Measurements from ENCODE around the gene MCRS1.

MCRS1 gene

GRCh38 chr12:49542592-49543160, 25.3 kb downstream of the MCRS1 start:
- no peak for TF ChIP-seq ZNF169 (tag by site-specific recombination; IDR thresholded peaks at IDR 0.05)
- no peak for TF ChIP-seq ZSCAN5A (tag by site-specific recombination; IDR thresholded peaks at IDR 0.05)
- no peak for TF ChIP-seq ZBTB7A (tag by site-specific recombination; IDR thresholded peaks at IDR 0.05; ENCODE audit: low read depth)
- no peak for TF ChIP-seq ZNF530 (tag by site-specific recombination; IDR thresholded peaks at IDR 0.05; ENCODE audit: low read depth)
- no peak for TF ChIP-seq ZSCAN4 (tag by site-specific recombination; IDR thresholded peaks at IDR 0.05)
- no peak for TF ChIP-seq ZBTB10 (tag by site-specific recombination; IDR thresholded peaks at IDR 0.05)
- no peak for TF ChIP-seq ZNF529 (tag by site-specific recombination; IDR thresholded peaks at IDR 0.05; ENCODE audit: insufficient replicate concordance)
- no peak for TF ChIP-seq ZNF24 (tag by site-specific recombination; IDR thresholded peaks at IDR 0.05)
- no peak for TF ChIP-seq ZNF707 (tag by site-specific recombination; IDR thresholded peaks at IDR 0.05)
- TF ChIP-seq TRIM28 (IDR thresholded peaks at IDR 0.05; ENCODE audit: borderline replicate concordance, low read length) = no peak
- TF ChIP-seq ZNF335 (tag by site-specific recombination; conservative IDR thresholded peaks at IDR 0.05) = no peak
- TF ChIP-seq ZNF184 (tag by site-specific recombination; IDR thresholded peaks at IDR 0.05) = no peak
- TF ChIP-seq ZNF398 (tag by site-specific recombination; IDR thresholded peaks at IDR 0.05) = no peak
- TF ChIP-seq SCRT2 (tag by site-specific recombination; IDR thresholded peaks at IDR 0.05) = no peak
- TF ChIP-seq ZNF2 (tag by site-specific recombination; IDR thresholded peaks at IDR 0.05) = no peak
- TF ChIP-seq ZNF449 (tag by site-specific recombination; IDR thresholded peaks at IDR 0.05) = no peak
- TF ChIP-seq ZNF132 (tag by site-specific recombination; IDR thresholded peaks at IDR 0.05; ENCODE audit: borderline replicate concordance) = no peak
- Histone ChIP-seq H3K4me1 (ENCODE audit: control insufficient read depth, insufficient read depth, low read length) (peaks cover 2% of the 10 kb centered on the region; the same call in 1 of the 2 replicates), H3K36me3 (ENCODE audit: control insufficient read depth in 2 of 2, insufficient read depth in 1 of 2, low read length in 2 of 2) (no peaks in the 10 kb centered on the region), H3K4me3 (ENCODE audit: low read depth, low read length) (no peak overlapping the region), H3K27ac (ENCODE audit: extremely low read depth, low read depth, low read length) (no peak overlapping the region), H3K9me3 (ENCODE audit: control insufficient read depth, insufficient read depth, low read depth, low read length) (no peaks in the 10 kb centered on the region)
- ChIA-PET POLR2A (no interaction called here), CTCF (no interaction called here)
